GM23338 (cell line): Measurements from ENCODE around the gene FARS2. TPM values are rescaled to one million over a fixed set of nuclear protein-coding genes. Genes with fewer than 3 reads are reported as not detected.

Experiments
- ATAC-seq: fragments of 200-7000 bp; cut with Tn5 transposase; 3 replicates; pipeline ENCODE4 v1.9.1; 2020
- DNase-seq: peaks from one replicate; pipeline ENCODE4 v3.0.0-alpha.2; 2015; ENCODE audit warnings: low spot score
- H2AFZ ChIP-seq: fragments of 200-600 bp; sonication (generic); 2 replicates; pipeline ENCODE4 v1.8.0; 2016; ENCODE audit warnings: antibody characterized with exemption, mild to moderate bottlenecking, moderate library complexity
- H3F3A ChIP-seq: fragments of 200-600 bp; sonication (generic); replicated peaks from 2 replicates; pipeline ENCODE4 v1.8.0; 2017; ENCODE audit warnings: antibody characterized with exemption, mixed run types, low read depth
- H3K27ac ChIP-seq: fragments of 200-600 bp; sonication (generic); 2 replicates; pipeline ENCODE4 v1.6.1; 2016; ENCODE audit warnings: low read depth
- H3K27me3 ChIP-seq: fragments of 200-600 bp; sonication (generic); 2 replicates; pipeline ENCODE4 v1.8.0; 2016; ENCODE audit warnings: mild to moderate bottlenecking, mixed run types, moderate library complexity; ENCODE audit not compliant: insufficient read depth
- H3K36me3 ChIP-seq: fragments of 200-600 bp; sonication (generic); 2 replicates; pipeline ENCODE4 v1.8.0; 2016; ENCODE audit warnings: mild to moderate bottlenecking; ENCODE audit not compliant: insufficient read depth
- H3K4me1 ChIP-seq: fragments of 200-600 bp; sonication (generic); 2 replicates; pipeline ENCODE4 v1.8.0; 2016; ENCODE audit warnings: mild to moderate bottlenecking, moderate library complexity; ENCODE audit not compliant: insufficient read depth
- H3K4me2 ChIP-seq: fragments of 200-600 bp; sonication (generic); 2 replicates; pipeline ENCODE4 v1.7.1; 2017; ENCODE audit warnings: mixed run types
- H3K4me3 ChIP-seq: fragments of 200-600 bp; sonication (generic); 2 replicates; pipeline ENCODE4 v1.6.1; 2016; ENCODE audit warnings: mixed run types
- H3K79me2 ChIP-seq: fragments of 200-600 bp; sonication (generic); replicated peaks from 2 replicates; pipeline ENCODE4 v1.8.0; 2017; ENCODE audit warnings: mild to moderate bottlenecking; ENCODE audit not compliant: insufficient read depth
- H3K9me2 ChIP-seq: fragments of 200-600 bp; sonication (generic); 2 replicates; pipeline ENCODE4 v1.8.0; 2017; ENCODE audit not compliant: insufficient read depth
- H4K20me1 ChIP-seq: fragments of 200-600 bp; sonication (generic); replicated peaks from 2 replicates; pipeline ENCODE4 v1.8.0; 2017; ENCODE audit warnings: mild to moderate bottlenecking; ENCODE audit not compliant: insufficient read depth
- H3K27ac Mint-ChIP-seq: 2 replicates; pipeline ENCODE4 v1.8.0; 2020; ENCODE audit warnings: inconsistent platforms, mild to moderate bottlenecking, moderate library complexity, mixed read lengths
- H3K27me3 Mint-ChIP-seq: 3 replicates; pipeline ENCODE4 v1.8.0; 2022; ENCODE audit warnings: low read depth, mild to moderate bottlenecking, moderate library complexity, mixed read lengths, inconsistent platforms; ENCODE audit not compliant: insufficient read depth, poor library complexity
- H3K36me3 Mint-ChIP-seq: 3 replicates; pipeline ENCODE4 v1.8.0; 2021; ENCODE audit warnings: low read depth, mild to moderate bottlenecking, inconsistent platforms, moderate library complexity, mixed read lengths
- H3K4me1 Mint-ChIP-seq: 3 replicates; pipeline ENCODE4 v1.8.0; 2020; ENCODE audit warnings: mild to moderate bottlenecking, inconsistent platforms, mixed read lengths
- H3K4me3 Mint-ChIP-seq: 3 replicates; pipeline ENCODE4 v1.8.0; 2021; ENCODE audit warnings: moderate library complexity, mild to moderate bottlenecking, inconsistent platforms, mixed read lengths
- H3K9me3 Mint-ChIP-seq: 3 replicates; pipeline ENCODE4 v1.8.0; 2020; ENCODE audit warnings: moderate library complexity, mild to moderate bottlenecking, inconsistent platforms, mixed read lengths
- CTCF ChIP-seq, 2 experiments: fragments of 200-600 bp in 1 of 2; sonication (generic) in 1 of 2; conservative IDR thresholded peaks; 2 replicates each; pipeline versions ENCODE4 v1.5.1 to v1.6.1; 2016 to 2017; ENCODE audit warnings: antibody characterized with exemption in 2 of 2, low read depth in 2 of 2, mild to moderate bottlenecking in 2 of 2, moderate library complexity in 1 of 2
- JUNB ChIP-seq: IDR thresholded peaks from one replicate; pipeline ENCODE4 v1.6.1; 2016; ENCODE audit warnings: antibody characterized with exemption; ENCODE audit not compliant: unreplicated experiment
- ZNF462 ChIP-seq: fragments of 250-450 bp; sonication (Bioruptor Pico); IDR thresholded peaks from 2 replicates; pipeline ENCODE4 v1.5.0; 2020; ENCODE audit warnings: mild to moderate bottlenecking, moderate library complexity
- polyA plus RNA-seq: library from polyadenylated mRNA; unstranded; fragments of >200 nt; fragmentation: Nextera tagmentation; extraction: Ambion mirVana; gene quantifications from 2 replicates; pipeline ENCODE4 v1.2.1, GENCODE V29; 2016
- total RNA-seq: library from RNA; depleted of rRNA; stranded (reverse); fragments of >200 nt; shearing (Covaris generic); gene quantifications from 2 replicates; pipeline ENCODE4 v1.2.3, GENCODE V29; 2014

Gene FARS2
- total and polyA plus RNA-seq, 2 experiments from 2014 or later = 7.6 to 19.0 TPM

- Histone ChIP-seq H3K9me2 (no peaks in the 10 kb centered on the region), H3K36me3 (no peaks in the 10 kb centered on the region), H3K27me3 (no peaks in the 10 kb centered on the region), H4K20me1 (no peaks in the 10 kb centered on the region), H2AFZ (no peak overlapping the region), H3K27ac (no peak overlapping the region), H3K4me2 (no peak overlapping the region), H3K79me2 (no peaks in the 10 kb centered on the region), H3K4me1 (0 out of 2 replicates have a peak, but pooled peaks cover 3% of the 10 kb centered on the region), H3K4me3 (no peak overlapping the region), H3F3A (no peaks in the 10 kb centered on the region)
- H3K27ac Mint-ChIP-seq = peak overlapping the region; percentile 78; the same call in 1 of the 2 replicates
- ATAC-seq (peak; percentile 62), DNase-seq (no peak)
- peaks cover 40% of the 10 kb centered on the region for H3K4me1 Mint-ChIP-seq
- H3K9me3 Mint-ChIP-seq = no peaks in the 10 kb centered on the region; the same call in 2 of the 3 replicates
- no peak overlapping the region for H3K4me3 Mint-ChIP-seq
- H3K27me3 Mint-ChIP-seq = peaks cover 14% of the 10 kb centered on the region
- TF ChIP-seq ZNF462 (CRISPR knock-in tag) = no peak
- no peak for TF ChIP-seq JUNB
- TF ChIP-seq CTCF (conservative IDR thresholded peaks at IDR 0.05; ENCODE audit: low read depth in 2 of 2) = 0 out of 4 replicates have a peak, but pooled peaks of 1 of the 2 experiments have one; percentile 4
- no peaks in the 10 kb centered on the region for H3K36me3 Mint-ChIP-seq
These were observed 521.7 kb downstream of the FARS2 start for GRCh38 chr6:5782783-5783547.
